ENCODE measurements around the gene AVL9. TPM values are rescaled to one million over a fixed set of nuclear protein-coding genes. Genes with fewer than 3 reads are reported as not detected.

AVL9 gene
- polyA plus RNA-seq, 1 experiment = 17.4 TPM

GRCh38 chr7:32539919-32540531, 44.7 kb downstream of the AVL9 start:
- H3K9me3 ChIP-seq (ENCODE audit: control insufficient read depth, insufficient read depth, low read length) = no peaks in the 10 kb centered on the region
- H3K4me3 ChIP-seq (ENCODE audit: low read depth, low read length) = no peak overlapping the region
- ChIA-PET POLR2A (no interaction called here), CTCF (no interaction called here)
- no peaks in the 10 kb centered on the region for H3K27me3 ChIP-seq (ENCODE audit: control insufficient read depth, insufficient read depth, low read length)
- no peak overlapping the region for H3K27ac ChIP-seq (ENCODE audit: low read depth, low read length)
- no peak for TF ChIP-seq CTCF (IDR thresholded peaks at IDR 0.05; ENCODE audit: low read depth, low read length)
- no peak for DNase-seq (ENCODE audit: low read depth, low spot score)

GRCh38 chr7:32542595-32542994, 47.3 kb downstream of the AVL9 start:
- TF ChIP-seq CTCF (IDR thresholded peaks at IDR 0.05; ENCODE audit: low read depth, low read length) = no peak
- DNase-seq (ENCODE audit: low read depth, low spot score) = no peak
- Histone ChIP-seq H3K27ac (ENCODE audit: low read depth, low read length) (no peak overlapping the region), H3K4me3 (ENCODE audit: low read depth, low read length) (no peak overlapping the region), H3K9me3 (ENCODE audit: control insufficient read depth, insufficient read depth, low read length) (no peaks in the 10 kb centered on the region), H3K27me3 (ENCODE audit: control insufficient read depth, insufficient read depth, low read length) (no peaks in the 10 kb centered on the region)
- ChIA-PET CTCF (no interaction called here), POLR2A (interaction anchor here (0.7 kb wide), 1 partner anchor 1810 kb away, joined by 6 read pairs; no protein-coding TSS in a partner anchor)

GRCh38 chr7:32559480-32559879, 64.2 kb downstream of the AVL9 start:
- CTCF ChIA-PET = interaction anchor here (1.7 kb wide), 1 partner anchor 286 kb away, joined by 3 read pairs; no protein-coding TSS in a partner anchor
- no peaks in the 10 kb centered on the region for H3K9me3 ChIP-seq (ENCODE audit: control insufficient read depth, insufficient read depth, low read length)
- no peak overlapping the region for H3K27ac ChIP-seq (ENCODE audit: low read depth, low read length)
- TF ChIP-seq CTCF (IDR thresholded peaks at IDR 0.05; ENCODE audit: low read depth, low read length) = no peak
- no peak overlapping the region for H3K4me3 ChIP-seq (ENCODE audit: low read depth, low read length)
- POLR2A ChIA-PET = no interaction called here
- H3K27me3 ChIP-seq (ENCODE audit: control insufficient read depth, insufficient read depth, low read length) = no peaks in the 10 kb centered on the region
- DNase-seq (ENCODE audit: low read depth, low spot score) = no peak

GRCh38 chr7:32560075-32560474, 64.8 kb downstream of the AVL9 start:
- Histone ChIP-seq H3K27me3 (ENCODE audit: control insufficient read depth, insufficient read depth, low read length) (no peaks in the 10 kb centered on the region), H3K4me3 (ENCODE audit: low read depth, low read length) (no peak overlapping the region), H3K27ac (ENCODE audit: low read depth, low read length) (no peak overlapping the region), H3K9me3 (ENCODE audit: control insufficient read depth, insufficient read depth, low read length) (no peaks in the 10 kb centered on the region)
- DNase-seq (ENCODE audit: low read depth, low spot score) = no peak
- ChIA-PET POLR2A (no interaction called here), CTCF (interaction anchor here (1.7 kb wide), 1 partner anchor 286 kb away, joined by 3 read pairs; no protein-coding TSS in a partner anchor)
- TF ChIP-seq CTCF (IDR thresholded peaks at IDR 0.05; ENCODE audit: low read depth, low read length) = no peak

- H3K9me3 ChIP-seq (ENCODE audit: control insufficient read depth, insufficient read depth, low read length) = no peaks in the 10 kb centered on the region
- ChIA-PET POLR2A (no interaction called here), CTCF (no interaction called here)
- H3K27me3 ChIP-seq (ENCODE audit: control insufficient read depth, insufficient read depth, low read length) = no peaks in the 10 kb centered on the region
- DNase-seq (ENCODE audit: low read depth, low spot score) = no peak
- H3K27ac ChIP-seq (ENCODE audit: low read depth, low read length) = no peak overlapping the region
- no peak overlapping the region for H3K4me3 ChIP-seq (ENCODE audit: low read depth, low read length)
- TF ChIP-seq CTCF (IDR thresholded peaks at IDR 0.05; ENCODE audit: low read depth, low read length) = no peak
Measured at GRCh38 chr7:32561613-32562012, 66.3 kb downstream of the AVL9 start.
